Right hindlimb (tissue), 1 donor: ENCODE measurements around the gene NOS2.
A peak's percentile ranks its signal among the peaks of the same experiment; 100 is the strongest.
"Not testable (repeated sequence)": the region's sequence is repeated elsewhere in the genome, so short reads cannot be mapped to it uniquely, and the experiment has no call there.

Experiments used
- DNase-seq: peaks from one replicate; pipeline ENCODE4 v3.0.0-alpha.2; 2018

The NOS2 gene

DNA sequence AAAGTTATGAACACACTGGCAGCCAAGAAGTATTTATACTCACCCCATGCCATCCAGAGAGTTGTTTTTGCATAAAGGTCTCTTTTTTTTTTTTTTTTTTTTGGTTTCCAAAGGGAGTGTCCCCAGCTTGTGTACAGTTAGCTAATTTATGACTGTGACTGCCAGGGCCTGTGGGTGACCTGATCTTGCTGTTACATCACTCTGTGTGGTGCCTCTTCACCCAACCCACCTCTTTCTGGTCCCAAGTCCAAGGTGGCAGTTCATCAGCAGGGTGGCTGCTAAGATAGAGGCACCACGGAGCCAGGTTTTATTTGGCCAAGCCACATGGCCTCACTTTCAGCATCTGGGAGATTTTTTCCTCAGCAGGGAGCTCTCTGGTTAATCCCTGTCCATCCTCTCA lies at the start of gene NOS2:
Gene NOS2 (minus strand): TSS at position 8 of the 400 bp plus-strand sequence. CDS start 1,720 bp downstream, outside the sequence.
- DNase-seq = no peak

DNA sequence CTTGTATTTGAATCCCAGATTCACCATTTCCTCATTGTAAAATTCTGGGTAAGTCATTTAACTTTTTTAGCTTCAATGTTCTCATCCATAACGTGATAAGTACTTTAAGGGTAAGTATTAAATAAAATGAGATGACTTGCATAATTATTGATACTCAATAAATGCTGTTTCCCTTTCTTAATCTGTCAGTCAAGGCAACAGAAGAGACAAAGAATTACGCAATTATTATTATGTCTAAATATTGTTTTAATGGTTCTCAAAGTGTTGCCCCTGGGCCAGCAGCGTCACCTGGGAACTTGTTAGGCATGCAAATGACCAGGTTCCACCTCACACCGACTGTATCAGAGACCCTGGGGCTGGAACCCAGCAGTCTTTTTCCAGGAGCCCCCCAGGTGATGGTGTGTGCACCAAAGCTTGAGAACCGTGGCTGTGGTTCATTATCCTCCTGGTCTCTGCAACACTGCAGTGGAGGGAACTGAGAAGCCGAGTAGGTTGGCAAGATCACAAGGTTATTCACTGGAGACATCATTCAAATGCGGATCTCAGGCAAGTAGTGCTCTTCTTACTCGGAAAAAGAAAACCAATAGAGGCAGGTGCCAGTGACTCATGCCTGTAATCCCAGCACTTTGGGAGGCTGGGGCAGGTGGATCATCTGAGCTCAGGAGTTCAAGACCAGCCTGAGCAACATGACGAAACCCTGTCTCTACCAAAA lies 49.3 kb upstream of the NOS2 start:
- no peak for DNase-seq

- peak; percentile 45 for DNase-seq
Observed at GRCh38 chr17:27848931-27849330, 48.6 kb upstream of the NOS2 start.

- DNase-seq = not testable (repeated sequence)
Observed at GRCh38 chr17:27846808-27847307, 46.5 kb upstream of the NOS2 start.

DNA sequence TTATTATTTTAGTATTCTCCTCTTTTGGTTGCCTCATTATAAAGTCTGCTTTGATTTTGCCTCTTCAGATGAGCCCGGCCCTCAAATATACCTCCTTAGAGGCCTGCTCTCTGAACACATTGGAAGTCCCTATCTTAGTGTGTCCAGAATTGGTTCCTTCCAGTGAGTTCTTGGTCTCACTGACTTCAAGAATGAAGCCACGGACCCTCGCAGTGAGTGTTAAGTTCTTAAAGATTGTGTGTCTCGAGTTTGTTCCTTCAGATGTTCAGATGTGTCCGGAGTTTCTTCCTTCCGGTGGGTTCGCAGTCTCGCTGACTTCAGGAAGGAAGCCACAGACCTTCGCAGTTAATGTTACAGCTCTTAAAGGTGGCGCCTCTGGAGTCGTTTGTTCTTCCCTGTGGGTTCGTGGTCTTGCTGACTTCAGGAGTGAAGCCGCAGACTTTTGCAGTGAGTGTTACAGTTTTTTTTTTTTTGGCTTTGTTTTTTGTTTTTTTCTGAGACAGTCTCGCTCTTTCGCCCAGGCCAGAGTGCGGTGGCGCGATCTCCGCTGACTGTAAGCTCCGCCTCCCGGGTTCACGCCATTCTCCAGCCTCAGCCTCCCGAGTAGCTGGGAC lies 45.8 kb upstream of the NOS2 start:
- DNase-seq = no peak

DNA sequence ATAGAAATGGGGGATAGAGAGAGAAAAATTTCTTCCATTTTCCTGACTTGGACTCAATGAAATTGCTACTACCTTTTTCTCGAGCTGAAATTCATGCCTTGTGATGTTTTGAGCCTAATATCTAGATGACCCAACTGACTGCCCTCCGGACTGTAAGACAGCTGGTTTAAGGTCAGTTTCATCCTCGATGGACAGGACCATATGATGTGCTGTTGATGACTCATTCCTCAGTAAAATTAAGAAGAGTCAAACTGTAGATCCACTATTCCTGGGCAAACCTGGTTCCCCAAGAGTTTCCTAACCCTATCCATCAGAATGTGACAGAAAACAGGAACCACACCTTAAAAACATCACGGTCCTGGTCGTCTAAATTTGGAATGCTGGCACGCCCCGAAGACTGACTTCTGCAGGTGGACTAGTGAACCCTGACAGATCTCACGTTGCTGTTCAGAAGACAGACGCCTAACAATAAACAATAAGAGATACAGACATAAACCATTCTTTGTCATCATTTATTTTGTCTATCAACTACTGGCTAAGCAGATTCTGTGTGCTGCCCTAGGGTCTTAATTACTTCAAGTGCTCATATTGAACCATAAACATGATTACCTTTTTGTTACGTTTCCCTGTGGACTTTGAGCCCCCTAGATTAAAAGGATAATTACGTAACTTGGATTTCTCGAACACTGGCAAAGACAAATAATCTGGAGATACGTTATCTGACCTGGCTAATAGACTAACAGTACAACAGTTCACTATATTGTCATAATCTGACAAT lies 45.1 kb upstream of the NOS2 start:
- no peak for DNase-seq

- DNase-seq = no peak
Observed at GRCh38 chr17:27840688-27841087, 40.4 kb upstream of the NOS2 start.

- DNase-seq = not testable (repeated sequence)
Observed at GRCh38 chr17:27840406-27840678, 40.0 kb upstream of the NOS2 start.

- not testable (repeated sequence) for DNase-seq
Observed at GRCh38 chr17:27839571-27840405, 39.5 kb upstream of the NOS2 start.

GRCh38 chr17:27838607-27839006 lies 38.3 kb upstream of the NOS2 start:
- DNase-seq = not testable (repeated sequence)

DNA sequence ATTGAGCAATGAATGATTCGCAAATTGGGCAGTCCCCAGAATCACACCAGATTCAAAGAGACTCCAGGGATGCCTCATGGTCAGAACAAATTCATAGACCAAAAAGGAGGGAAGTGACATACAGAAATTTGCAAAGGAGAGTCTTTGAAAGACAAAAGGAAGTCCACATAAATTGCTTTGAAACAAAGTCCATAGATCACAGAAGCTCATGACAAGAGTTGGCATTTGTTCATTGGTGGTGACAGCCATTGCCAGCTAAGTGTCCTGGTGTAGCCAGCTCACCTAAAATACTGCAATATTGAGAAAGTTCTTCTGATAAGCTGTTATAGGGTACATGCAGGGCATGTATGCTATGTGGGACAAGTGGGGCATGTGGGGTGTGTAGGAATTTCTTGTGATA lies 37.4 kb upstream of the NOS2 start:
- not testable (repeated sequence) for DNase-seq

DNA sequence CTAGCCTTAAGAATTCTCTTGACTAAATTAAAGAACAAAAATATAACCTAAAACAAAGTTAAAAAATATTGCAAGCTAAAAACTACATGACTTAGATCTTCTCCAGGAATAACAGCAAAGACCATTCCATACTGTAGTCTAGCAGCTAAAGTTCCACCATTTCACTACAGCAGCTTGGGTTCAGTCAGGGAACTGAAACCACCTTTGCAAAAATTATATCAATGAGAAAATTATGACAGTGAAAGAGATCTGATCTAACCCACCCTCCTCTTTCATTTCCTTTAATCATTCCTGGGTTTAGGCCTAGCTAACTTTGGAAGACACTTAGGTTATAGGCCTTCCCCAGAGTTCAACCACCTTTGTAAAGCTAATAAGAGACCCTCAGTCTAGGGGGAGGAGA lies 36.3 kb upstream of the NOS2 start:
- no peak for DNase-seq

DNA sequence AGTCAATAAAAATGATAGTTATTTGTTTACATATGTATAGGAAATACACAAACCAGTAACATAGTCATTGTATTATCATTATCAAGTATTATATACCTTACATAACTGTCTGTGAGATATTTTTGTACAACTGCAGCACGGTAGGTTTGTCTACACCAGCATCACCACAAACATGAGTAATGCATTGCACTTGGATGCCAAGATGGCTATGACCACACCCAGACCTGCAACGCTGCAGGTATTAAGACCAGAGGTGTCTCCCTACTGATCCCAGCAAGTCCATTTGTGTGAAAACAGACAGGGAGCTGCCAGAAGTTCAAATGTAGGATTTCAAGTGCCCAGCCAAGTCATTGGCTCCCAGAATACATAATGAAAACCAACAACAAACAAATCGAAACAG lies 34.2 kb upstream of the NOS2 start:
- DNase-seq = no peak

- no peak for DNase-seq
Observed at GRCh38 chr17:27832831-27833230, 32.5 kb upstream of the NOS2 start.

DNA sequence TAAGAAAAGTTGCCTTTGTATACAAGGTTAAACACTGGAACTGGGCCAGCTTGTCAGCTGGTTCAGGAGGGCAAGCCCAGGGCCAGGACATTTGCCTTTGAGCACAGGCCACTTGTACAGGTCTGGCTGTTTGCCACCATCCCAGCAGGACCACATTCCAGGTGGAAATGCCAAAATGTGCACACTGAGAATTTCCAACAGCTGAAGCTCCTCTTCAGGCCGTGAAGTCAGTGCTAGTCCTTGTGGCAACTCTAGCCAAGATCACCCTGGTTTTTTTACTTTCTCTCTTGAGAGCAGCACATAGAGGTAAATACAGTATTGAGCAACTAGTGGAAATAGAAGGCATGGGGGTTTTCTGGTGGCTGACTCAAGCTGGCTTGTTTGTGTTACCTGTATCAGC lies 29.6 kb upstream of the NOS2 start:
- DNase-seq = not testable (repeated sequence)

DNA sequence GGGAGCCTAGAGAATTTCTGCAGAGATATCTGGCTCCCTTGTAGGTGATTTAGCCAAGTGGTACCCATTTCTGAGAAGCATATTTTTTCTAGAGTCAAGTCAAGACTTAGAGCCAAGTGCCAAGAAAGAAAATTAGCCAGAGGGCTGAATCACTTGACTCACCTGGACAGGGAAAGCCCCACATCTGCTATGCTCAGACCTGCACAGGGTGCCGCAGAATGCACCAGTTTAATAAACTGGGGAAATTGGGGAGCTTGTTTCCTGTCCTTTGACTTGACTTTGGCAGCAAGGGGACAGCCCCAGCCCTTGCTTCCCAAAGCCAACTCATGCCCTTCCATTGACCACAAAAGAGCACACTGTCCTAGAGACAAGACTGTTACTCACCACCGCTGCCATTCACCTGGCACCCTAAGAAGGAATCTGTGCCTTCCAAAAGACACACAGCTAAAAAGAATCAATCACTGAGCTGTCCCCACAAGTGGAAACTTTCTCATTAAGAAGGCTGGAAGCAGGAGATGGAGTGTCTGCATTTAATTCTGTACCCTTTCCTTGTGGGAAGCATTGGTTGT lies 28.9 kb upstream of the NOS2 start:
- not testable (repeated sequence) for DNase-seq

- no peak for DNase-seq
Observed at GRCh38 chr17:27825459-27825858, 25.1 kb upstream of the NOS2 start.

- no peak for DNase-seq
Observed at GRCh38 chr17:27824745-27825144, 24.4 kb upstream of the NOS2 start.

- DNase-seq = no peak
Observed at GRCh38 chr17:27824176-27824715, 23.9 kb upstream of the NOS2 start.

DNA sequence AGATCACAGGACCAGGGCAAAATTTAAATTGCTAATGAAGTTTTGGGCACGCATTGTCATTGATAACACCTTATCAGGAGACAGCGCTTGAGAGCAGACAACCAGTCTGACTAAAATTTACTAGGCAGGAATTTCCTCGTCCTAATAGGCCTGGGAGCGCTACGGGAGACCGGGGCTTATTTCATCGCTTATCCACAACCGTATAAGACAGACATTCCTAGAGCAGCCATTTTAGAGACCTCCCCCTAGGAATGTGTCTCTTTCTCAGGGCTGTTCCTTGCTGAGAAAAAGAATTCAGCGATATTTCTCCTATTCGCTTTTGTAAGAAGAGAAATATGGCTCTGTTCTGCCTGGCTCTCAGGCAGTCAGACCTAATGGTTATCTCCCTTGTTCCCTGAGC lies 21.8 kb upstream of the NOS2 start:
- not testable (repeated sequence) for DNase-seq

DNA sequence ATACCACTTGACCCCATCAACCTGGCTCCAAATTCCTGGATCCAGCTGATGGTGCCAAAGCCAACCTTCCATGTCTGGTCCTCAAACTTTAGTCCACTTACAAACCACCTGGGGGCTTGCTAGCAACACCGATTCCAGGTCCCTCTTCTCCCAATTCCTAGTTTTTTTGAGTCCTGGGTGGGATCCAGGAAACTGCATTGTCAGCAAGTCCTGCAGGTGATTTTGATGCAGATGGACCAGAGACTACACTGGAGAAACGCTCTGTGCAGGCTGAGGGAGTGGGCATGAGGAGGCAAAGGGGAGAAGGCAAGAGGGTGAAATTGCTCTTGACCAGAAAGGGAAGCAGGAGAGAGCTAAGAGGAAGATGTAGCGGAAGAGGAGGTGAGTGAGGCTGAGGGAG lies 21.0 kb upstream of the NOS2 start:
- DNase-seq = no peak

GRCh38 chr17:27819145-27819544 lies 18.8 kb upstream of the NOS2 start:
- no peak for DNase-seq
